T-cell (primary cell): Measurements from ENCODE around the gene CTNNAL1. TPM values are rescaled to one million over a fixed set of nuclear protein-coding genes. Genes with fewer than 3 reads are reported as not detected.

Experiments used
- ATAC-seq, 4 experiments: fragments of 200-7000 bp in 3 of 4; fragments of 150-1000 bp in 1 of 4; cut with Tn5 transposase; replicated peaks in 1 of 4; 1 replicate in 3 of 4; 2 replicates in 1 of 4; pipeline ENCODE4 v1.10.0; 2021; ENCODE audit warnings: moderate library complexity in 3 of 4, mild to moderate bottlenecking in 2 of 4, moderate number of reproducible peaks in 1 of 4
- CTCF ChIA-PET, 2 donors: fragments of 300-600 bp; sonication (Branson Sonifier 250); formaldehyde crosslinking; loops; one replicate each; lab custom pipeline; 2022; ENCODE audit warnings: antibody characterized with exemption in 2 of 2; lab: Charles Lee
- POLR2A ChIA-PET, 2 donors: fragments of 300-600 bp; sonication (Branson Sonifier 250); formaldehyde crosslinking; loops; one replicate each; lab custom pipeline; 2022; ENCODE audit warnings: antibody characterized with exemption in 2 of 2; lab: Charles Lee
- DNase-seq, 35 experiments: peaks; one replicate each; pipeline versions ENCODE4 v3.0.0 to v3.0.0-alpha.2; 2013 to 2023
- H3K27ac ChIP-seq: one replicate; pipeline ENCODE4 v1.5.1; 2013; ENCODE audit warnings: low read length
- H3K27me3 ChIP-seq, 2 experiments: replicated peaks in 1 of 2; 1 replicate in 1 of 2; 2 replicates in 1 of 2; pipeline versions ENCODE4 v1.6.1 to v1.7.0; 2013; ENCODE audit warnings: low read length in 1 of 2, mixed read lengths in 1 of 2; ENCODE audit not compliant: control insufficient read depth in 2 of 2, insufficient read depth in 2 of 2; ENCODE audit errors: extremely low read depth in 1 of 2
- H3K36me3 ChIP-seq, 2 donors: 1 replicate in 1 of 2; 2 replicates in 1 of 2; pipeline versions ENCODE4 v1.6.1 to v1.7.0; 2013; ENCODE audit warnings: low read length in 1 of 2; ENCODE audit not compliant: control insufficient read depth in 2 of 2, insufficient read depth in 1 of 2; ENCODE audit errors: extremely low read depth in 1 of 2
- H3K4me1 ChIP-seq, 2 experiments: 1 replicate in 1 of 2; 2 replicates in 1 of 2; pipeline versions ENCODE4 v1.6.1 to v1.7.0; 2013; ENCODE audit warnings: low read length in 2 of 2, mixed read lengths in 1 of 2; ENCODE audit not compliant: insufficient read depth in 2 of 2, control insufficient read depth in 1 of 2; ENCODE audit errors: extremely low read depth in 1 of 2
- H3K4me3 ChIP-seq, 2 donors: 1 replicate in 1 of 2; 2 replicates in 1 of 2; pipeline versions ENCODE4 v1.5.1 to v1.7.0; 2013; ENCODE audit warnings: mild to moderate bottlenecking in 2 of 2, low read length in 1 of 2, moderate library complexity in 1 of 2; ENCODE audit not compliant: control insufficient read depth in 1 of 2; ENCODE audit errors: extremely low read depth in 1 of 2
- H3K9me3 ChIP-seq: 2 replicates; pipeline ENCODE4 v1.7.0; 2013
- H3K27ac Mint-ChIP-seq, 2 donors: one replicate each; pipeline ENCODE4 v1.8.0; 2020 to 2021; ENCODE audit warnings: mild to moderate bottlenecking in 2 of 2, mixed read lengths in 2 of 2
- H3K27me3 Mint-ChIP-seq, 2 donors: one replicate each; pipeline ENCODE4 v1.8.0; 2021 to 2022; ENCODE audit warnings: mixed read lengths in 2 of 2
- H3K36me3 Mint-ChIP-seq: one replicate; pipeline ENCODE4 v1.8.0; 2021; ENCODE audit warnings: mixed read lengths
- H3K4me1 Mint-ChIP-seq, 3 donors: one replicate each; pipeline ENCODE4 v1.8.0; 2020 to 2022; ENCODE audit warnings: mixed read lengths in 3 of 3, mild to moderate bottlenecking in 1 of 3
- H3K4me3 Mint-ChIP-seq, 3 donors: one replicate each; pipeline ENCODE4 v1.8.0; 2020 to 2022; ENCODE audit warnings: mild to moderate bottlenecking in 3 of 3, mixed read lengths in 3 of 3, moderate library complexity in 3 of 3
- H3K9me3 Mint-ChIP-seq, 3 donors: one replicate each; pipeline ENCODE4 v1.8.0; 2020 to 2022; ENCODE audit warnings: mixed read lengths in 3 of 3
- WGBS: methylation state at CpG from one replicate; pipeline ENCODE4 v1.1.5; 2013; ENCODE audit warnings: missing lambda C conversion rate; ENCODE audit not compliant: insufficient coverage; 5-methylcytosine and 5-hydroxymethylcytosine counted together
- total RNA-seq, 35 experiments: library from RNA in 6 of 35; stranded (reverse) in 6 of 35; fragments of 120-200 nt in 1 of 35; gene quantifications; one replicate each; pipeline versions ENCODE4 v1.2.1 to v1.2.4 and lab custom pipeline; 2013 to 2026

Gene CTNNAL1
- total RNA-seq, 5 donors from 2014 or later (not counting 1 experiment from before 2014, with no cell fraction given), result 2.1 to 4.1 (median 3.8) TPM

DNA sequence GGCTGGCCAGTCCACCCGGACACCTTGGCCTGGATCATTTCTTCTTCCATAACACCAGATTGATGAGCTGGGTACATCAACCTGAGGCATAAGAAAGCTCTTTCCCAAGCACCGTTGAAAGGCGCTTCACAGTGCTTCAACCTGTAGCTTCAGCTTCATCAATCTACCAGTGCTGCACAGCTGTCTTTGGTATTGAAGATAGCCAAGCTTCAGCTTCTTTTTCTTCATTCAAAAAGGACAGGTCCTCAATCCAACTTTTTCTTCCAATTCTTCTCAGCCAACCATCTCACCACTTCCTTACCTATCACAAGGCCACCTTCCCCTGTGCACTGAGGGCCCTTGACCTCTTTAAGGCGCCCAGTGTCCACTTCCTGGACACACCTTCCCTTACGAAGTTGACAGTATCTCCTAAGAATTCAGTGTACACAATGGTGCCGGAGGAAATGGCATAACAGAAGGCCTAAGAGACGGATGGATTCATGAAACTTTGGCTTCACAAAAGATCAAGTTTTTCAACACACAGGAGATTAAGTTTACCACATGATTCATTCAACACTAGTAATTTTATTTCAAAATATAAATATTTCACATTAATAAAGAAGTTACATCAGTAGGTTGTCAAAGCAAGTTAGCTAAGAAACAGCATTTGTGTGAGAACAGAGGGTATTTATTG lies 1.4 kb upstream of the CTNNAL1 start:
- H3K27ac ChIP-seq, result peak overlapping the region; percentile 73
- Mint-ChIP-seq H3K9me3 (no peaks in the 10 kb centered on the region), H3K4me3 (peak overlapping the region in 1 of 3 donors; percentile 28), H3K27ac (peak overlapping the region; percentile 41 to 90), H3K36me3 (peaks cover 8% of the 10 kb centered on the region), H3K4me1 (peaks cover 24 to 33% (median 31%) of the 10 kb centered on the region in 3 donors), H3K27me3 (no peaks in the 10 kb centered on the region)
- no peak overlapping the region for H3K4me3 ChIP-seq
- WGBS, result 74% methylated on average over 3 of the region's 7 CpGs
- ChIA-PET POLR2A (no interaction called here), CTCF (no interaction called here)
- H3K36me3 ChIP-seq, result peaks cover 0 to 4% of the 10 kb centered on the region in 2 donors
- H3K9me3 ChIP-seq, result no peaks in the 10 kb centered on the region
- ATAC-seq, result no peak
- H3K4me1 ChIP-seq, result peaks cover 9 to 15% of the 10 kb centered on the region in 2 experiments
- no peaks in the 10 kb centered on the region for H3K27me3 ChIP-seq
- DNase-seq, result peak in 1 of 35 experiments; percentile 28

DNA sequence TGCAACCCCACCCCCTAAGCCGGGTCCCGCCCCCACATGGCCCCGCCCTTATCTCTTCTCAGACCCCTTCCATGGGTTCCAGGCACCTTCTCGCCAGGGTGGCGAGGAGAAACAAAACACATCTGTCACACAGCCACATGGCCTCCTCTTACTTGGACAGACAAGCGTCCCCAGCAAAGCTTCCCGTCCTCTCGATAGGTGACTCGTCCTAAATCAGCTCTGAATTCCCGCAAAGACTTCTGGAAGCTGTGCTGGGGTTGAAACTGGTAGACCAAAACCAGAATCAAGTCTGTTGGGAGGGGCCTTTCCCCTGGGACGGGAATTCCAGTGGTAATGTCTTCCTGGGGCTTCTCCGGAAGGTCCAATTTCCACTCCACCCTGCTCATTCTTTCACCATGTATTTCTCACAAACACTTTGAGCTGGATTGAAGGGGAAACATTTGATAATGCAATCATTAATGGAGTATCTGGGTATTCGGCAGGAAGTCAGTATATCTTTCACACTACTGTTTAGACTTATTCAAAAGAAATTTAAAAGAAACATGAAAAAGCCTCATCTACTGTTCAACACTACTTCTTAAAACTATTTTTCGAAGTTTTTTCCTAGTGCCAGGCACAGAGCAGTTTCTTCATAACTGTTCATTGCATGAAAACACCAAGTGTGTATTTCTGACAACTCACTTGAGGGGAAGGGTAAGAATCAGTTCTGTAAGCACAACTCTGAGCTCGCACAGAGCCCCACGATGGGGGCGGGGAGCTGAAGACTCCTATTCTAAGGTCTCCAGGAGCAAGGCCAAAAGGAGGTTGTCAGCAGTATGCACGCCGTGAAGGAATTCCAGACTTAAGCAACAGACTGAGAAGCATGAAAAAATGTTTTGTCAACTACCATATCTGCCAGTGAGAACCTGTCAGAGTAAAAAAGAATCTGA lies 644 bp upstream of the CTNNAL1 start:
- Mint-ChIP-seq H3K9me3 (no peaks in the 10 kb centered on the region), H3K27me3 (no peaks in the 10 kb centered on the region), H3K4me1 (peaks cover 24 to 33% (median 31%) of the 10 kb centered on the region in 3 donors), H3K36me3 (peaks cover 1% of the 10 kb centered on the region), H3K27ac (peak overlapping the region; percentile 80 to 90), H3K4me3 (peak overlapping the region; percentile 80 to 99 (median 87))
- H3K9me3 ChIP-seq, result no peaks in the 10 kb centered on the region
- DNase-seq, result peak in 4 of 35 experiments; percentile 0 to 25 (median 7)
- H3K27ac ChIP-seq, result peak overlapping the region; percentile 73
- CTCF ChIA-PET, result no interaction called here
- ATAC-seq, result peak in 1 of 4 experiments; percentile 0
- H3K36me3 ChIP-seq, result peaks cover 0 to 2% of the 10 kb centered on the region in 2 donors
- WGBS, result 37% methylated on average over 13 of the region's 19 CpGs
- H3K27me3 ChIP-seq, result no peaks in the 10 kb centered on the region
- POLR2A ChIA-PET, result interaction anchor here in 1 of 2 donors (0.8 kb wide), 1 partner anchor 104 kb away, joined by 3 read pairs; no protein-coding TSS in a partner anchor
- H3K4me1 ChIP-seq, result peaks cover 9 to 15% of the 10 kb centered on the region in 2 experiments
- peak overlapping the region in 1 of 2 donors; percentile 31 for H3K4me3 ChIP-seq

DNA sequence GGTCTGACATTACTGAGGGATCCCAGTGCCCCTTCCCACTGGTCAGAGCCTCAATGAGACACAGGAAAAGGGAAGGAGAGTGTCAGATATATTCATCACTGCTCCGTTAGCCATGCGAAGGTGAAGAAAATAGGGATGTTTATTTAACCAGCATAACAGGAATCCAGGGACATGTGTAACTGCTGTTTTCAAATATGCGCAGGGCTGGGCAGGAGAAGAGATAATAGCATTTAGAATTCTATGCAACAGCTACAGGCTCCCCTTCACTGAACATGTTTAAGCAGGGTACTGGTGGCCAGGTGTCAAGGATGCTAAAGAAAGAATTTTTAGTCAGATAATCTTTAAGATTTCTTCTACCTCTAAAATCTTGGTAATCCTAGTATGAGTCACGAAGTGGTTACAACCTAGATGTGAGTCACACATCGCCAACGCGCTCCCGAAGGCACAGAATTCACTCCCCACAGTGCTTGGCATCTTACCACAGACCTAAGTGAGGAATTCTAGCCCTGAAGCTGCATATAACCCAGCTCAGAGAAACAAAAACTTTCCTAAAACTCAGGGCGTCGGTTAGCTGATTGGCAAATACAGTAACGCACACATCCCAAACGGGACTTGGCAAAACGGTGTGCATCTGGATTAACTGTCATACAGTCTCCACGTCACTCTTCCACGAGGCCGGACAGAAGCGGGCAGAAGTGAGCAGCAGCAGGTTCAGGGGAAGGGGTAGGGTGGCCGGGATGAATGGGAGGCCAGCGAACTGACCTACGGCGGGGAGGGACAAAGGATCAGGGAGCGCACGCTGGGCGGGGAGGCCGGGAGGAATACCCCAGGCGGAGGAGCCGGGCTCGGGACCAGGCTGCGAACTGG lies 1.1 kb downstream of the CTNNAL1 start:
- no peaks in the 10 kb centered on the region for H3K27me3 Mint-ChIP-seq
- Histone ChIP-seq H3K36me3 (no peaks in the 10 kb centered on the region), H3K4me3 (peak overlapping the region; percentile 60 to 81), H3K27ac (no peak overlapping the region), H3K27me3 (no peaks in the 10 kb centered on the region), H3K9me3 (no peaks in the 10 kb centered on the region), H3K4me1 (peaks cover 9 to 15% of the 10 kb centered on the region in 2 experiments)
- peak overlapping the region; percentile 84 to 88 for H3K27ac Mint-ChIP-seq
- ChIA-PET CTCF (no interaction called here), POLR2A (interaction anchor here (0.5 to 0.6 kb wide), 2 partner anchors 81 to 138 kb away, joined by 3 to 5 read pairs; no protein-coding TSS in a partner anchor)
- WGBS, result 2% methylated on average over 23 of the region's 29 CpGs
- peak in 14 of 35 experiments; percentile 1 to 52 (median 12) for DNase-seq
- H3K4me3 Mint-ChIP-seq, result peak overlapping the region; percentile 88 to 99 (median 98)
- H3K36me3 Mint-ChIP-seq, result no peaks in the 10 kb centered on the region
- ATAC-seq, result peak in 3 of 4 experiments; percentile 0 to 10 (median 7)
- peaks cover 24 to 33% (median 31%) of the 10 kb centered on the region in 3 donors for H3K4me1 Mint-ChIP-seq
- no peaks in the 10 kb centered on the region for H3K9me3 Mint-ChIP-seq

DNA sequence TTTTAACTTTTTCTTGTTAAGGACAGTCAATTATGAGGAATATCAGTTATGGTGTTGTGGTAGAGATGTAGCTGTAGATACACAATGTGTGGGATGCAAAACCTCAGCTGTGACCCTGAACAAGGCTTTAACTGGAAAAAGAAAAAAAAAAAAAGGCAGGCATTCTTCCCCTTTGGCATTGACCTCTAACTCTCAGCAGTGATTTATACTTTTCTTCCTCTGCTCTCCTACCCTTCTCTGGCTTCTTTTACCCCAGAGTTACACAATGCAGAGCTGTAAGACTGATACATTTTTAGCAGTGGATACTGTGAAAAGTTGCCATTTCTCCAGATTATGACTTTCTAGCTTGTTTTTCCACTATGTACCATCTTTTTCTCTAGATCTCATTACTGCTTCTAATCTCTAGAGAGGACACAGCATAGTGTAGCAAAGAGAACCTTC lies 2.0 kb downstream of the CTNNAL1 start:
- H3K4me3 ChIP-seq, result no peak overlapping the region
- Mint-ChIP-seq H3K4me3 (peak overlapping the region in 2 of 3 donors; percentile 98 to 99), H3K9me3 (no peaks in the 10 kb centered on the region), H3K27ac (peak overlapping the region in 1 of 2 donors; percentile 44), H3K27me3 (no peaks in the 10 kb centered on the region), H3K4me1 (peaks cover 24 to 33% (median 31%) of the 10 kb centered on the region in 3 donors), H3K36me3 (no peaks in the 10 kb centered on the region)
- no peaks in the 10 kb centered on the region for H3K9me3 ChIP-seq
- H3K36me3 ChIP-seq, result no peaks in the 10 kb centered on the region
- peaks cover 9 to 15% of the 10 kb centered on the region in 2 experiments for H3K4me1 ChIP-seq
- ChIA-PET CTCF (interaction anchor here (0.7 to 1.2 kb wide), 3 partner anchors 16 to 57 kb away, joined by 3 to 7 read pairs (median 3); no protein-coding TSS in a partner anchor), POLR2A (interaction anchor here in 1 of 2 donors (0.6 kb wide), 1 partner anchor 137 kb away, joined by 3 read pairs; no protein-coding TSS in a partner anchor)
- DNase-seq (no peak), ATAC-seq (no peak)
- no peak overlapping the region for H3K27ac ChIP-seq
- no peaks in the 10 kb centered on the region for H3K27me3 ChIP-seq

DNA sequence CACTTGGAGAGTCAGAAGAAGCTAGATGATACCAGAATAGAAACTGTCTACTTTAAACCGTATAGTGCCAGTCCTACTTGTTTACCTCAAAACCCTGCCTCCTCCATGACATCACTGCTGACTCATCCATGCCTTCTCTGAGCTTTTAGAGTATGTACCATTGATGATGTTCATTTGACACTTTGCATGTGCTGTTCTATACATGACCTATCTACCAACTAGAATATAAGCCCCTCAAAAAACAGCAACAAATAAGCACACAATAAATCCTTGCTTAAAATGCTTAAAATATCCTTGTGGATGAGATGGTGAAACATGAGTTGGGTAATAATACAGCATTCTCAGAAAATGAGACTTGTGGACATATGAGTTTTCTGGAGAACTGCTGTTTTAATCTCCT lies 2.6 kb downstream of the CTNNAL1 start:
- POLR2A ChIA-PET, result no interaction called here
- CTCF ChIA-PET, result interaction anchor here (0.6 to 1.2 kb wide), 3 partner anchors 53 to 57 kb away, joined by 3 to 4 read pairs (median 3); no protein-coding TSS in a partner anchor
- Histone ChIP-seq H3K4me1 (peaks cover 9 to 15% of the 10 kb centered on the region in 2 experiments), H3K36me3 (no peaks in the 10 kb centered on the region), H3K4me3 (no peak overlapping the region), H3K27ac (no peak overlapping the region), H3K9me3 (no peaks in the 10 kb centered on the region), H3K27me3 (no peaks in the 10 kb centered on the region)
- Mint-ChIP-seq H3K9me3 (no peaks in the 10 kb centered on the region), H3K4me3 (no peak overlapping the region), H3K36me3 (no peaks in the 10 kb centered on the region), H3K4me1 (peaks cover 24 to 33% (median 31%) of the 10 kb centered on the region in 3 donors), H3K27ac (peak overlapping the region in 1 of 2 donors; percentile 44), H3K27me3 (no peaks in the 10 kb centered on the region)
- ATAC-seq (no peak), DNase-seq (peak in 30 of 35 experiments; percentile 7 to 56 (median 28))
- no CpG with 5 or more reads among the region's 1 CpG for WGBS
